Measurements from ENCODE around the gene OSBPL2.

DNA sequence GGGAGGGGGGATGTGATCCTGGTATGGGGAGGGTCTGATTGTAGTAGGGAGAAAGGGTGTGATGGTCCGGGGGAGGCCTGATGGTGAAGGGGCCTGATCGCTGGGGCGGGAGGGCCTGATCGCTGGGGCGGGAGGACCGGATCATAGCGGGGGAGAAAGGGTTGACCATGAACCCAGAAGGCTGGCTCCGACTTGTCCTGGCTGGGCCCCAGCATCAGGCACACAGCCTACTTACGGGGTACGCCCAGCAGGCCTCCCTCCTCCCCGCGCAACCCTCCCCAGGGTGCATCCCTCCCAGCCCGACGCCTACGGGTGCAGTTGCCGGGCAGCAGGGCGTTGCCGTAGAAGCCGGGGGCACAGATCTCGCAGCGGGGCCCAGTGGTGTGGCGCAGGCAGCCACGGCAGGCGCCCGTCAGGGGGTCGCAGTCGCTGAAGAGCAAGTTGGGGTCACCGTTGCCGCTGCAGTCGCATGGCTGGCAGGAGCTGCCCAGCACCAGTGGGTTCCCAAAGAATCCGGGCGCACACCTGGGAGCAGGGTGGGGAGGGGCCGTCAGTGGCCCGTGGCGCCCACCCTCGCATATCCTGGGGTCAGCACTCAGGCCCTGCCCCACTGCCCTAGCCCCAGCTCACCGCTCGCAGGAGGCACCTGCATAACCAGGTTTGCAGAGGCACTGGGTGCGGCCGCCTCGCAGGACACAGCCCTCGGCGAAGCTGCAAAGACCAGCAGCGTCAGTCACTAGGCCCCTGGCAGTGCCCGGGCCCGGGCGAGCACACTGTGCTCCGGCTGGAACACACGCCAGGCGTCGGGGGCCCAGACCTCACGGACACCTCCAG, 85.0 kb downstream of the OSBPL2 start:
- TF ChIP-seq, protein P1, sequence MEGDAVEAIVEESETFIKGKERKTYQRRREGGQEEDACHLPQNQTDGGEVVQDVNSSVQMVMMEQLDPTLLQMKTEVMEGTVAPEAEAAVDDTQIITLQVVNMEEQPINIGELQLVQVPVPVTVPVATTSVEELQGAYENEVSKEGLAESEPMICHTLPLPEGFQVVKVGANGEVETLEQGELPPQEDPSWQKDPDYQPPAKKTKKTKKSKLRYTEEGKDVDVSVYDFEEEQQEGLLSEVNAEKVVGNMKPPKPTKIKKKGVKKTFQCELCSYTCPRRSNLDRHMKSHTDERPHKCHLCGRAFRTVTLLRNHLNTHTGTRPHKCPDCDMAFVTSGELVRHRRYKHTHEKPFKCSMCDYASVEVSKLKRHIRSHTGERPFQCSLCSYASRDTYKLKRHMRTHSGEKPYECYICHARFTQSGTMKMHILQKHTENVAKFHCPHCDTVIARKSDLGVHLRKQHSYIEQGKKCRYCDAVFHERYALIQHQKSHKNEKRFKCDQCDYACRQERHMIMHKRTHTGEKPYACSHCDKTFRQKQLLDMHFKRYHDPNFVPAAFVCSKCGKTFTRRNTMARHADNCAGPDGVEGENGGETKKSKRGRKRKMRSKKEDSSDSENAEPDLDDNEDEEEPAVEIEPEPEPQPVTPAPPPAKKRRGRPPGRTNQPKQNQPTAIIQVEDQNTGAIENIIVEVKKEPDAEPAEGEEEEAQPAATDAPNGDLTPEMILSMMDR (IDR thresholded peaks at IDR 0.05): no peak
- TF ChIP-seq POLR2A (IDR thresholded peaks at IDR 0.05): no peak
